GM18505 (cell line): ENCODE data around the gene USP6.
"Not testable (repeated sequence)": the region's sequence is repeated elsewhere in the genome, so short reads cannot be mapped to it uniquely, and the experiment has no call there.

Experiments used
- ATAC-seq: cut with Tn5 transposase; IDR thresholded peaks from one replicate; pipeline ENCODE4 v1.9.1; 2021; ENCODE audit not compliant: unreplicated experiment
- POLR2A ChIP-seq: IDR thresholded peaks from 4 replicates; pipeline ENCODE4 v1.6.1; 2011; ENCODE audit warnings: borderline replicate concordance; ENCODE audit not compliant: insufficient read depth, insufficient read length; ENCODE audit errors: extremely low read depth

USP6 gene

DNA sequence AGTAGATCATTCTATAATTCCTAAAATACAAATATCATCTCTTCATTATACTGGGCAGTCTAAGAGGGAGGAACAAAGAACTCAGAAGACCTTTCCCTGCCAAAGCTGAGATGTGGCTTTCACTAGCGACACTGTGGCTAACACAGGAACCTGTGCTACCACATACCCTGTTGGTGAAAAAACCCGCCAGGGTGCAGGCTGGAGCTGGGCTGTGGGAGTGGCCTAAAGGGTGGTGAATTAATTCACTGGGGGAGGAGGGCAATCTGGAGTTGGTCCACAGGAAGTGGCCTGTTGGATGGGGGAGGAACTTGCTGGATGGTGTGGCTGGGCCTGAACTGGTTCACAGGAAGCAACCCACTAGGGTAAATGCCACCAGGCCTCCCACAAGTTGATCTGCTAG, 68.5 kb downstream of the USP6 start:
- no peak for TF ChIP-seq POLR2A
- no peak for ATAC-seq

- peak; percentile 96 for ATAC-seq
- TF ChIP-seq POLR2A: peak; percentile 90
Observed at GRCh38 chr17:5191541-5192417, 75.9 kb downstream of the USP6 start, which contains the start of gene ZNF594. Gene ZNF594, minus strand, starts transcription at chr17:5191868. Its CDS starts 7,612 bp downstream, at chr17:5184256.

DNA sequence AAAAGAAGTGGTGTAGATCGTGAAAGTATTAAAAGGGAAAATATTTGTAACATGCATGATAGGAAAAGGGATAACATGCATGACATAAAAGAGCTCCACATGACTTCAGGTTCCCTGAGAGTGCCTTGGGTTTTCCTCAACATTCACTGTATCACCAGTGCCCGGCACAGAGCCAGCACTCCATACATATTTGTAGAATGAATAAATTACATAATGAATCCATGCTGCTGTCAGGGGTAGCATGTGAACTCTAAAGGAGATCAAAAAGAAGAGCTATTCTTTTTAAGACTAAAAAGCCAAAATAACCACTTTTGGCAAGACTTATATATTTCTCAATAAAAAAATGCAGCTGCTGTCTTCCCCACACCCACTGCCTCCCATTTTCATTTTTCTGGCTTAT, 78.5 kb downstream of the USP6 start:
- ATAC-seq: no peak
- no peak for TF ChIP-seq POLR2A

GRCh38 chr17:5198472-5198871, 82.6 kb downstream of the USP6 start:
- TF ChIP-seq POLR2A: no peak
- no peak for ATAC-seq

DNA sequence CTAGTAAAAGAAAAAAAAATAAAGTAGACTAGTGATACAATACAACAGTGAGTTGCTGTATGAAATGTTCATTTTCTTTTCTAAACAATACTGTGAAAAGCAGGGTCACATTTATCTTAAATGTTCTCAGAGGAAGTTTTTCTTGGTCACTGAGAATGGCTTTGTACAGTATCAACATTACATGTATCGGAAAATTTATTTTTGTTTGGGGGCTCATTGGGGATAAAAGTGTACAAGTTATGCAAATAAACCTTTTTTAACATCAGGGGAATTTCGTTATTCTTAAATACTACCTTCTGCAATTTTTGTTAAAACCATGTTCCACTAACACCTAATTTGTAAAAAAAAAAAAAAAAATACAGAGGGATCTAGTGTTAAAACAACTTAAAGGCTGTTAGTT, 84.5 kb downstream of the USP6 start:
- no peak for TF ChIP-seq POLR2A
- ATAC-seq: no peak

GRCh38 chr17:5201011-5201410, 85.2 kb downstream of the USP6 start:
- ATAC-seq: no peak
- no peak for TF ChIP-seq POLR2A

- no peak for TF ChIP-seq POLR2A
- no peak for ATAC-seq
Observed at GRCh38 chr17:5203178-5203907, 87.5 kb downstream of the USP6 start.

GRCh38 chr17:5203908-5204294, 88.1 kb downstream of the USP6 start:
- no peak for TF ChIP-seq POLR2A
- no peak for ATAC-seq

GRCh38 chr17:5209396-5209795, 93.6 kb downstream of the USP6 start:
- ATAC-seq: no peak
- TF ChIP-seq POLR2A: peak; percentile 9

- no peak for ATAC-seq
- TF ChIP-seq POLR2A: no peak
Observed at GRCh38 chr17:5210091-5210490, 94.3 kb downstream of the USP6 start.

DNA sequence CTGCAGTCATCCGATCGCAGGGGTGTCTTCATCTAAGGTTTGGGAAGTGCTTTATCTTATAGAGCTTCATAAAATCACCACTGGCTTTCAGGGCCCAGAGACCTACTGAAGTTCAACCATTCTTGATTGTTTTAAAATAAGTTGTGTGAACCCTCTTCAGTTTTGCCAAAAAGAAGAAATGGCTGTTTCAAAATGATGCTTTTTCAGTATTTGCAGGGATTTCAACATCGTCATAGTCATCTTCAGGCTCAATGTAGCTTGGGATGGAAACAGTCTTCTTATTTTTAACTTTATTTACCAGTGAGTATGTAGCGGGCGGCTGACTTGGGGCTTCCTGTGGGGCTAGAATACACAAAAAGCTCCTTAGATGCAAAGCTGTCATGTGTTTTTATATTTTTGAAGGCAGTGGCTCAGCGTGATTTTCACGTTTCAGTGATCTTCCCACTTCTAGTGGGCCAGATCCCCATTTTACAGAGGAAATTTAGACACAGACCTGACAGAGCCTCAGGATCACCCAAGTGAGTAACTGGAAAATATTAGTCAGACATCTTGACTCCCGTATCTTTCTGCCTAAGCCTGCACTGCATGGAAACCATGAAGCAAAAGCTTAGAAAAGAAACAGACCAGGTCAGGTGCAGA, 94.9 kb downstream of the USP6 start:
- no peak for TF ChIP-seq POLR2A
- ATAC-seq: no peak

GRCh38 chr17:5211458-5211857, 95.6 kb downstream of the USP6 start:
- TF ChIP-seq POLR2A: no peak
- no peak for ATAC-seq

- ATAC-seq: not testable (repeated sequence)
Observed at GRCh38 chr17:5217562-5217961, 101.7 kb downstream of the USP6 start.
